Measurements from ENCODE around the gene MTAP. TPM values are rescaled to one million over a fixed set of nuclear protein-coding genes. Genes with fewer than 3 reads are reported as not detected.

MTAP gene
- total RNA-seq, 1 donor from 2014 or later: 42.6 TPM

DNA sequence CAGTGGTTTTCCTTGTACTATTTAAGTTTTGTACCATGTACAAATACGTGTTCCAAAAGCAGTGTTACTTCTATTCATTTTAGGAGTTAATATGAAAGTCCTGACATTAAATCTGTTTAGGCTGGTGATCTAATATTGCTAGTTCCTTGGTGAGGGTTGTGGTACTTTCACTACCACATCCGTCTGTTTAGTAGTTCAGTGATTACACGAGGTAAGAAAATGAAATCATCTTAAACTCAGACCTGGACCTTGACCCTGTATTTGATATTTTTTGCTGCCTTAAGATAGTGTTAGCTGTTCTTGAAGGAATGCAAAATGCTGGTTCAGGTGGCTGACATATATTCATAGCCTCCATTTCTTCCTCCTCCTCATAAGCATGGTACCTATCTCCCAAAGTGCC lies 50.3 kb downstream of the MTAP start:
- DNase-seq (ENCODE audit: low read depth): no peak

DNA sequence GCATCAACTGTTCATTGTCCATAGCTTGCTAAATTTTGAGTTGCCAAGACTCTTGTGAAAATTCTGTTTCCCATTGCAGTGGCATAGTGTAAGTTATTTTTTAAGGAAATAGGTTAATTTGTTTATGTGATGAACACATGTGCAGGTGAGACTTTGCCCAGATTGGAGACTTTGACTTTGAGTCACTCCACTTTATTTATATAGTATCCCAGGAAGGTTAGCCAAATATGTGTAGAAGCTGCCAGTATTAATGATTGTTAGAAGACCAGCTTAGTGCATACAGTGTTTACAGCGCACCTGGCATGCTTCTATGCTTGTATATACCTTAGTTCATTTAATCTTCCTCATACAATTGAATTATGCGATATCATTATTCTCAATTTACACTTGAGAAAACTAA lies 51.0 kb downstream of the MTAP start:
- DNase-seq (ENCODE audit: low read depth): peak; percentile 79

DNA sequence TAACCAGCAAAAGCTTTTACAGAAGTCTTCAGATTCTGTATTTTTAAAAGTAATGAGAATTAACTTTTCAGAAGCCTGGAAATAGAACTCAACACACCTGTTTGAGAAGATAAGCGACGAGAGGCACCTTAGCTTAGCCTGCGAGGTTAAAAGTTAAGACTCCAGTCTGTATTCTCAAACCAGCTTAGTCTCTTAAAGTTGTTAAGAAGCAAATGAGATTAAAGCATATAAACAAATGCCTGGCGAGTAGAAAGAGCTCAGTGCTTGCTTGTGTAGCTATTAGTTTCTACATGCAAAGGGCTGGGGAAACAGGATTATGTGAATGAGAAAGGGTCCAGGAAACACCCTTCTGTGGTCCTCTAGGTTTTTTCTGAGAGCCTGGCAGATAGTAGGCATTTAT lies 51.7 kb downstream of the MTAP start:
- no peak for DNase-seq (ENCODE audit: low read depth)

- DNase-seq (ENCODE audit: low read depth): peak; percentile 94
These were observed 52.2 kb downstream of the MTAP start for GRCh38 chr9:21854594-21854993.

GRCh38 chr9:21856301-21857094 lies 54.1 kb downstream of the MTAP start:
- peak; percentile 27 for DNase-seq (ENCODE audit: low read depth)

DNA sequence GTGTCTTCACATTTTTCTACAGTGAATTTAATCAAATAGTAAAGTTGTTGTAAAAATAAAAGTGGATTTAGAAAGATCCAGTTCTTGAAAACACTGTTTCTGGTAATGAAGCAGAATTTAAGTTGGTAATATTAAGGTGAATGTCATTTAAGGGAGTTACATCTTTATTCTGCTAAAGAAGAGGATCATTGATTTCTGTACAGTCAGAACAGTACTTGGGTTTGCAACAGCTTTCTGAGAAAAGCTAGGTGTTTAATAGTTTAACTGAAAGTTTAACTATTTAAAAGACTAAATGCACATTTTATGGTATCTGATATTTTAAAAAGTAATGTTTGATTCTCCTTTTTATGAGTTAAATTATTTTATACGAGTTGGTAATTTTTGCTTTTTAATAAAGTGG lies 60.4 kb downstream of the MTAP start:
- no peak for DNase-seq (ENCODE audit: low read depth)

- no peak for DNase-seq (ENCODE audit: low read depth)
These were observed 62.1 kb downstream of the MTAP start for GRCh38 chr9:21864505-21864904.

DNA sequence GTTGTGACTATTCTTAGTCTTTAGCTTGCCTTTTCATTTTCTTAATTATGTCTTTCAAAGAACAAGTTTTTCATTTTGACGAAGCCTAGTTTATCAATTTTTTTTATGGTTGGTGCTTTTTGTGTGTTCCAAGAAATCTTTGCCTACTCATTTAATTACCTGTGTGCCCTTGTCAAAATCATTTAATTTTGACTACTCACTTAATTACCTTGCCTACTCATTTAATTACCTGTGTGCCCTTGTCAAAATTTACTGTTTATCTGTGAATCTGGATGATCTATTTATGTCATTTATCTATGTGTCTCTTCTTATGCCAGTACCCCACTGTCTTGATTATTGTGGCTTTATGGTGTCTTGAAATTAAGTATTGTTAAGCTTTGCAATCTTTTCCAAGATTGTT lies 63.9 kb downstream of the MTAP start:
- DNase-seq (ENCODE audit: low read depth): no peak

- DNase-seq (ENCODE audit: low read depth): no peak
These were observed 69.0 kb downstream of the MTAP start for GRCh38 chr9:21871256-21871975.

GRCh38 chr9:21872696-21873095 lies 70.3 kb downstream of the MTAP start:
- no peak for DNase-seq (ENCODE audit: low read depth)

DNA sequence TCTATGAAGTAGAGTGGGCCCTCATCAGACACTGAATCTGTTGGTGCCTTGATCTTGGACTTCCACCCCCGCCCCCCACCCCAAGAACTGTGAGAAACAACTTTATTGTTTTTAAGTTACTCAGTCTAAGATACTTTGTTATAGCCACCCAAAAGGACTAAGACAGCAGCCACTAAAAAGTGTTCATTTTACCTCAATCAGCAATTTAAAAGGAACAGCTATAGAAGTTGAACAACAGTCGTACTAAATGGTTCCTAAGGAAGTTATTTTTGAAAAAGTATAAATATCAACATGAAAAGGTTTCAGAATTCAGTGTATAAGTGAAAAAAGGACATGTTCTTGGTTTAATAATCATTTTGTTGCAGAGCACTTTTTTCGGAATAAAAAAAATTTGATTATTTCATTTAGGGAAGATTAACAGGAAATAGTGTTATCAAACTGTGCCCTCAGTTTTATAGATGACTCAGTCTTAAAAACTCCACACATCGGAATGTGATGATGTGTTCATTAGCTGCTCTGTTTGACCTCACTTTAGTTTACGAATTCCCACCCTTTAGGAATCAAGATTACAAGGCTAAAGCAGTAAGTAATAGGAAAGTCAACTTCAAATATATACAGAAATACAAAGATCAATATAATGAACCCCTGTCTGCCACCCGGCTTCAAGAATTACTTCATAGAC lies 71.2 kb downstream of the MTAP start:
- DNase-seq (ENCODE audit: low read depth): peak; percentile 84

GRCh38 chr9:21875893-21876292 lies 73.5 kb downstream of the MTAP start:
- DNase-seq (ENCODE audit: low read depth): no peak

DNA sequence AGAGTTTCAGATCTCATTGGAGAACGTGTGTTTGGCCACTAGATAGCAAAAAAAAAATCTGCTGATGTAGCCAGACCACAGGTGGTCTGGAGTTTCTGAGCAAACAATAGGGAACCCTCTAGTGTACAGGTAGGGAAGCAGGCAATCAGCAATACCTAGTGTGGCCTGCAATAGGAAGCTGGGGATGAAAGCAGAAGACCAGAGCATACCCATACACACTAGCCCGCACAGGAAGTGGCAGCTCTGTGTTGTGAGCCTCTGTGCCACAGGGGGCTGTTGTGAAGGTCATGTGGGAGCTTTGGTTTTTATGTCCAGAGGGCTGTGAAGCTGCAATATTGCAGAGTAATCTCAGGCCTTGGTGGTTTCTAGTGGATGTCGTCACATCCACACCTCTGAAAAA lies 81.2 kb downstream of the MTAP start:
- DNase-seq (ENCODE audit: low read depth): no peak

GRCh38 chr9:21889673-21890072 lies 87.2 kb downstream of the MTAP start:
- no peak for DNase-seq (ENCODE audit: low read depth)

DNA sequence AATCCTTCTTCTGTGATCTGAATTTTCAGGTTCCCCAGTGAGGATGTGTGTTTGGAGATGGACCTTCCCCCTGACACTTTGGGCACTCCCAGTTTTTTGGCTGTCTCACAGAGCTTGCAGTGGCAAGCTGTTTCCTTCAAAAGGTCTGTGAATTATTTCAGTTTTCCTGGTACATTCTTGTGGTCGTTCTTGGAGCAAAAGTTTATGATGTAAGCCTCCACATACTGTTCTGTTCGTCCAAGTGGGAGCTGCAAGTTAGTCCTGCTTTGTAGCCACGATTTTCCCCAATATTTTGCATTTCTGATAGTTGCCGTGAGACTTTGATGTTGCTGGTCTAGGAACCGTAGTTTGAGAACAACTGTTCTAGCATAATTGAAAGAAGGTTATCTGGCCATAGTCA lies 88.3 kb downstream of the MTAP start:
- no peak for DNase-seq (ENCODE audit: low read depth)

DNA sequence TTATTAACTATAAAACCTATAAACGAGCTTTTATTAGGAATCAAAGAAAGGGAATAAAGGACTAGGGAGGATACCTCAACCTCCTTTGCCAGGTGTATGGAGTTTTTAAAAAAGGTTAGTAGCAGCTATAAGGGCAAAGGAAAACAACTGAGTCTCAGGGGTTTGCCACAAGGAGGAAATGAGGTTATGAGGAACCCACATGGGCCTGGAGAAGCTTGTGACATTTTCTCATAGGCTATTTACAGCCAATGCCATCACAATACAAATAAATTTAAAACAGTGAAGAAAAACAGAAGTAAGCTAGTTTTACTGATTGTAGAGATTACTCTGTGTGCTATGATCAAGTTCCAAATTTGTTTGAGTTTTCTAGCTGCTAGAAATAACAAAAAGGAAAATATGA lies 99.1 kb downstream of the MTAP start:
- DNase-seq (ENCODE audit: low read depth): no peak

DNA sequence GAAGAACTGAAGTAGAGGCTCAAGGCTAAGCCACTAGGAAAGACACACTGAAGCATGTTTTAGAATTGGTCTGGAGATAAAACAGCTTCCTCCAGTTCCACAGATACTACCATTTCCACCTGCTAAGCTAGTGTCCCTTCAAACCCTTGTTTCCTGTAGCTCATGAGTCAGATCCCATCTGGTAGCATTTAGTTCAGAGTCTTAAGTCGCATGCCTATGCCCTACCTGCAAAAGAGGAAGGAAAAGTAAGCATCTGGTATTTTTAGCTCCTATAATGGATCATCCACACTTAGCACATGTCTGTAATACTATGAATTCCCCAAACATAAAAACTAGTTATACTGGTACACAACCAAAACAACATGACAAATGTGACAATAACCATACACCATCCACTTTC lies 99.7 kb downstream of the MTAP start:
- peak; percentile 7 for DNase-seq (ENCODE audit: low read depth)

DNA sequence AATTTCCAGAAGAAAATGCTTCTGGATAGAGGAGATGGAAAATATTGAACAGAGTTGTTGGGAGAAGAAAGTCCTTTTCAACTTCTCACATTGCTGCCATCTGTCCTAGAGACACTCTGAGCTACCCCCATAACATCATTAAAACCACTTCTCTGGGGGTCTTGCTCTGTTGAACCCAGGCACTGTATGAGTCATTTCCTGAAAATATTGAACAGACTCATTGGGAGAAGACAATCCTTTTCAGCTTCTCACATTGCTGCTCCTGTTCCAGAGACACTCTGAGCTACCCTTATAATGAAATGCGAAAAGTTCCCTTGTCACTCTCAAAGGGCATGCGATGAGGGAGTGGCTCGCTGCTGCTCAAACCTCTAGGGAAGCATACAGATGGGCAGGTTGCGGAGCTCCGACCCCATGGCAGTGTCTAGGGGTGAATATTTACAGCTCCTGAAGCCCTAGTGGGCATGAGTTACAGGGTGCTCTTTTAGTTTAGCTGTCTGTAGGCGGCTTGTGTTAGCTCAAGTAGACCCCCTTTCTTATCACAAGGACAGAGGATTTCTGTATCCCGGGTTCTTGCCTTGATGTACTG lies 101.0 kb downstream of the MTAP start:
- no peak for DNase-seq (ENCODE audit: low read depth)

DNA sequence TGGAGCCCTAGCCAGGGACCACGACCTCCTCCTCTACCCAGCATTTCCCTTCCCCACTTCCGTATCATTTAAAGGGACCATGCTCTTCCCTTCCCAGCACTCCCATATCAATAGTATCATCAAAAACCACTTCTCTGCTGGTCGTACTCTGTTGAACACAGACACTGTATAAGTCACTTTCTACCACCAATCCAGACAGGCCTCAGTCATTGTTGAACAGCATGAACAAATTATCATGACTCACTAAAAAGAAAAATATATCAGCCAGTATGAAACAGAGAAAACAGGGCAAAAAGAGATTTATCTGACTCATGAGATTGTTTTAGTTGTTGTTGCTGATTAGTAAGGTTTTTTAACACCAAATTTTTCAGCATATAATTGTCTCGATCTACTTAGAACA lies 101.9 kb downstream of the MTAP start:
- DNase-seq (ENCODE audit: low read depth): peak; percentile 53

DNA sequence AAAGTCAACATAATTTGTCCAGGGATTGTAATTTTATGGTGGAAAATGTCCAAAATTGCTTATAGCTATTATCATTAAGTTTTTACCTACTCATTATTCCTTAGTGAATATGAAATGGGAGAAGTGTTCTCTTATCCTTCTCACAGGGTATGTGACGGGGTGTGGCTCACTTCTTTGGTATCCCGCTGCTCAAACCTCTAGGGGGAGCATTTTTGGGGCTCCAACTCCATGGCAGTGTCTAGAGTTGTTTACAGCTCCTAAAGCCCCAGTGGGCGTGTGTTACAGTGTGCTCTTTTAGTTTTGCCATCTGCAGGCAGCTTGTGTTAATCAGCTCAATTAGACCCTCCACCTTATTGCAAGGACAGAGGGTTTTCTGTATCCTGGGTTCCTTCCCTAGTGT lies 102.3 kb downstream of the MTAP start:
- DNase-seq (ENCODE audit: low read depth): no peak

DNA sequence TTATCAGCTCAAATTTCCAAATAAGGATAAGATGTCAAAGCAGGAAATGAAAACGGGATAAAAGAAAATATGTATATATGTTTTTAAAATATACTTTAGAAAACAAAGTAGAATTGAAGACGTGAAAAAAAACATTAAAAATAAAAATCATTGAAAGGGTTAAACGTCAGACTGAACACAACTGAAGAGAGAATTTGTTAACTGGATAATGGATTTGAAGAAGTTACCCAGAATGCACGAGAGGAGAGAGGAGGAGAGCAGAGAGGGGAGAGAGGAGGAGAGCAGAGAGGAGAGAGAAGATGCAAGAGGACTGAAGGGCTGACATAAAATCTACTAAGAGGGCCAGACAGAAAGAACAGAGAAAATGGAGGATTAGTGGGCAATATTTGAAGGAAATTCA lies 103.8 kb downstream of the MTAP start:
- no peak for DNase-seq (ENCODE audit: low read depth)

DNA sequence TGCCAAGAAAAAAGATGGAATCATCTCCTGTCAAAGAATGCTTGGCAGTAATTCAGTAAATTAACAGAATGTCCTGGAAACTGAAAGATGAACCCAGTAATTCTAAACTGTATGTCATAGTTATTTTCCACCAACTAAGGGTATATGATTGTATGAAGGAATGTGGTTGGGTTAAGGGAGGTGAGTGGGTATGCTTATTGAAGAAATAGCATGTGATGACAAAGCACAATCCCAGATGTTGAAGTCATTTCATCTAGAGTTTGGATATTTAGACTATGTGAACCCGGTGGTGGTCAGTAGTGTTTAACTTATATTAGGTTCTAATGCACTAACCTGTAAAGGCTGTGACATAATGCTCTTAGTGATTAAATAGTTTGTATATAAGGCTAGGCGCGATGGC lies 104.4 kb downstream of the MTAP start:
- no peak for DNase-seq (ENCODE audit: low read depth)
